ENCODE data around the gene TXNL4A.
A peak's percentile ranks its signal among the peaks of the same experiment; 100 is the strongest.

TXNL4A gene

GRCh38 chr18:79947881-79948610 lies 40.3 kb downstream of the TXNL4A start:
- TF ChIP-seq CTCF (IDR thresholded peaks at IDR 0.05; ENCODE audit: insufficient read depth, low read length, poor library complexity, severe bottlenecking): no peak
- DNase-seq (ENCODE audit: extremely low read depth, insufficient read length): no peak
- H3K36me3 ChIP-seq (ENCODE audit: control insufficient read depth, insufficient read depth, low read length): no peaks in the 10 kb centered on the region; the same call in none of the 2 replicates
- no peak overlapping the region for H3K4me3 ChIP-seq (replicated peaks; ENCODE audit: low read depth, low read length)
- H3K27me3 ChIP-seq (replicated peaks; ENCODE audit: control insufficient read depth, insufficient read depth, low read length): no peaks in the 10 kb centered on the region

- H3K4me3 ChIP-seq (replicated peaks; ENCODE audit: low read depth, low read length): no peak overlapping the region
- no peak for DNase-seq (ENCODE audit: extremely low read depth, insufficient read length)
- peaks cover 3% of the 10 kb centered on the region for H3K36me3 ChIP-seq (ENCODE audit: control insufficient read depth, insufficient read depth, low read length)
- H3K27me3 ChIP-seq (replicated peaks; ENCODE audit: control insufficient read depth, insufficient read depth, low read length): no peaks in the 10 kb centered on the region
- no peak for TF ChIP-seq CTCF (IDR thresholded peaks at IDR 0.05; ENCODE audit: insufficient read depth, low read length, poor library complexity, severe bottlenecking)
These were observed 41.2 kb downstream of the TXNL4A start for GRCh38 chr18:79947054-79947755.

DNA sequence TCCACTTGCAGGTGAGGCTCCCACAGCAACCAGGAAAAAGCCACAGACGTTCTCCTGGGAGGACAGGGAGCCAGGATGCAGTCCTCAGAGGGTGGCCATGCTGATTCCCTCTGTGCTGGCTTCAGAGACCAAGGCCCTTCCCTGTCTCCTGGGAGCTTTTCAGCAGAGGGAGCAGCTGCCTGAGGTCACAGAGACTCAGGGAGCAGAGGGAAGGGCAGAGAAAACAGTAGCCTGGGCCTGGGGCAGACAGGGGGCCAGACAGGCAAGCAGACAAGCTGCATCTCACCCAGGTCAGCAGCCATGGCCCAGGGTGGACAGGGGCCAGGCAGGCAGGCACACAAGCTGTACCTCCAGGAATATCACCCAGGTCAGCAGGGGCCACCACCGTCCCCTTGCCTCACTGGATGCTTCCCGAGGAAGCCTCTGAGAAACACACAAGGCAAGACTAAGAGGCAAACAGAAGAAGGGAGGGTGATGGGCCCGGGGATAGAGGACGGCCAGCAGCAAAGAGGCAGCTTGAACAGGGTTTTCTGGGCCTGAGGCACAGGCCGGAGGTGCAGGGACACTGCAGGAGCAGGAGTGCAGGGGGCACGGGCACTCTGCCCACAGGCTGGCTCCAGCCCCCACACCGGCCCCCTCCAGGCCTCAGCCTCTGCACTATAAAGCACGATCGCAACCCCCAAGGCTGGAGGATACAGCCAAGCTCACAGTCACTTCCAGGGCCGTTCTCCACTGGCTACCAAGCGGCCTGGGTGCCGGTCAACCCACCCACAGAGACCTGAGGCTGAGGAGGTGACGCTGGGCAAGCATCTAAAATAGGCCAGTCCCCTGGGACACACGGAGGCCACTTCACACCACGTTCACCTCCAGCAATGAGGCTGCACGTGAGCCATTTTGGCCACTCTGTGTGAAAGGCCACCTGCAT lies 43.0 kb downstream of the TXNL4A start:
- Histone ChIP-seq H3K36me3 (ENCODE audit: control insufficient read depth, insufficient read depth, low read length) (peaks cover 8% of the 10 kb centered on the region), H3K27me3 (replicated peaks; ENCODE audit: control insufficient read depth, insufficient read depth, low read length) (no peaks in the 10 kb centered on the region), H3K4me3 (replicated peaks; ENCODE audit: low read depth, low read length) (no peak overlapping the region)
- no peak for TF ChIP-seq CTCF (IDR thresholded peaks at IDR 0.05; ENCODE audit: insufficient read depth, low read length, poor library complexity, severe bottlenecking)
- no peak for DNase-seq (ENCODE audit: extremely low read depth, insufficient read length)

DNA sequence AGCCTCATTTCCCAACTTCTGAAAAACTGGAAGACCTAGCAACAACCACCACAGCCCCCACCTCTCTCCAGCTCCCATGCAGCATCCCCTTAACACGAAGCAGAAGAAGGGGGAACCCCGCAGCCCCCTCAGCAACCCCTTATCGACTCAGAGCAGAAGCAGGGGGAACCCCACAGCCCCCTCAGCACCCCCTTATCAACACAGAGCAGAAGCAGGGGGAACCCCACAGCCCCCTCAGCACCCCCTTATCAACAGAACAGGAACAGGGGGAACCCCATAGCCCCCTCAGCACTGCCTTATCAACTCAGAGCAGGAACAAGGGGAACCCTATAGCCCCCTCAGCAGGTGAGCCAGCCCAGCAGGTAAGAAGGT lies 43.6 kb downstream of the TXNL4A start:
- DNase-seq (ENCODE audit: extremely low read depth, insufficient read length): no peak
- no peak for TF ChIP-seq CTCF (IDR thresholded peaks at IDR 0.05; ENCODE audit: insufficient read depth, low read length, poor library complexity, severe bottlenecking)
- Histone ChIP-seq H3K27me3 (replicated peaks; ENCODE audit: control insufficient read depth, insufficient read depth, low read length) (no peaks in the 10 kb centered on the region), H3K4me3 (replicated peaks; ENCODE audit: low read depth, low read length) (no peak overlapping the region), H3K36me3 (ENCODE audit: control insufficient read depth, insufficient read depth, low read length) (peaks cover 11% of the 10 kb centered on the region)

- H3K27me3 ChIP-seq (replicated peaks; ENCODE audit: control insufficient read depth, insufficient read depth, low read length): no peaks in the 10 kb centered on the region
- peak; percentile 51 for DNase-seq (ENCODE audit: extremely low read depth, insufficient read length)
- no peak for TF ChIP-seq CTCF (IDR thresholded peaks at IDR 0.05; ENCODE audit: insufficient read depth, low read length, poor library complexity, severe bottlenecking)
- H3K36me3 ChIP-seq (ENCODE audit: control insufficient read depth, insufficient read depth, low read length): peaks cover 11% of the 10 kb centered on the region
- H3K4me3 ChIP-seq (replicated peaks; ENCODE audit: low read depth, low read length): no peak overlapping the region
These were observed 44.1 kb downstream of the TXNL4A start for GRCh38 chr18:79944126-79944731.
